Coronary artery (tissue), 2 donors: ENCODE measurements around the gene HDAC11.

Experiments
- DNase-seq: peaks from one replicate; pipeline ENCODE4 v3.0.0-alpha.2; 2017; ENCODE audit warnings: low spot score
- H3K27ac ChIP-seq, 2 donors: fragments of 200-600 bp; sonication (generic); one replicate each; pipeline ENCODE4 v1.5.1; 2016 to 2019
- H3K4me3 ChIP-seq: fragments of 200-600 bp; sonication (generic); 2 replicates; pipeline ENCODE4 v1.5.1; 2016; ENCODE audit warnings: mild to moderate bottlenecking, moderate library complexity
- TF ChIP-seq, protein P1 (sequence below): fragments of 200-600 bp; sonication (generic); IDR thresholded peaks from one replicate; pipeline ENCODE4 v1.5.1; 2019; ENCODE audit warnings: antibody characterized with exemption

HDAC11 gene

DNA sequence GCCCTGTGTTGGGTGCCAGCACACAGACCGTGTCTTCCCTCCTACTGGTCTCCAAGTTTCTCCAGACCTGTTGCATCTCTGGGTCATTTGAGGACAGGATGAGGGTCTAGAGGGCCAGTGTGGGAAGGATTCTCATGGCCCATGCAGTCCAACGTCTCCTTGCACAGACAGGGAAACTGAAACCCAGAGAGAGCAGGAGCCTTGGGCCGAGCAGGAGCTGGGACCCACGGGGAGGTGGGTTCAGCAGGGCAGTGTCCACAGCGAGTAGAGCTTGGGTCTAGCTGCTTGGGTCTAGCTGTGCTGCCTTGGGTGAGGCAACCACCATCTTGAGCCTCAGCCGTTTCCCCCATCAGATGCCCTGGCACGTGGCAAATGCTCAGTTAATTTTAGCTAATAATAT lies 32.3 kb downstream of the HDAC11 start:
- TF ChIP-seq, protein P1, sequence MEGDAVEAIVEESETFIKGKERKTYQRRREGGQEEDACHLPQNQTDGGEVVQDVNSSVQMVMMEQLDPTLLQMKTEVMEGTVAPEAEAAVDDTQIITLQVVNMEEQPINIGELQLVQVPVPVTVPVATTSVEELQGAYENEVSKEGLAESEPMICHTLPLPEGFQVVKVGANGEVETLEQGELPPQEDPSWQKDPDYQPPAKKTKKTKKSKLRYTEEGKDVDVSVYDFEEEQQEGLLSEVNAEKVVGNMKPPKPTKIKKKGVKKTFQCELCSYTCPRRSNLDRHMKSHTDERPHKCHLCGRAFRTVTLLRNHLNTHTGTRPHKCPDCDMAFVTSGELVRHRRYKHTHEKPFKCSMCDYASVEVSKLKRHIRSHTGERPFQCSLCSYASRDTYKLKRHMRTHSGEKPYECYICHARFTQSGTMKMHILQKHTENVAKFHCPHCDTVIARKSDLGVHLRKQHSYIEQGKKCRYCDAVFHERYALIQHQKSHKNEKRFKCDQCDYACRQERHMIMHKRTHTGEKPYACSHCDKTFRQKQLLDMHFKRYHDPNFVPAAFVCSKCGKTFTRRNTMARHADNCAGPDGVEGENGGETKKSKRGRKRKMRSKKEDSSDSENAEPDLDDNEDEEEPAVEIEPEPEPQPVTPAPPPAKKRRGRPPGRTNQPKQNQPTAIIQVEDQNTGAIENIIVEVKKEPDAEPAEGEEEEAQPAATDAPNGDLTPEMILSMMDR: no peak
- no peak for DNase-seq
- Histone ChIP-seq H3K4me3 (no peak overlapping the region), H3K27ac (peak overlapping the region in 1 of 2 donors; percentile 60)

DNA sequence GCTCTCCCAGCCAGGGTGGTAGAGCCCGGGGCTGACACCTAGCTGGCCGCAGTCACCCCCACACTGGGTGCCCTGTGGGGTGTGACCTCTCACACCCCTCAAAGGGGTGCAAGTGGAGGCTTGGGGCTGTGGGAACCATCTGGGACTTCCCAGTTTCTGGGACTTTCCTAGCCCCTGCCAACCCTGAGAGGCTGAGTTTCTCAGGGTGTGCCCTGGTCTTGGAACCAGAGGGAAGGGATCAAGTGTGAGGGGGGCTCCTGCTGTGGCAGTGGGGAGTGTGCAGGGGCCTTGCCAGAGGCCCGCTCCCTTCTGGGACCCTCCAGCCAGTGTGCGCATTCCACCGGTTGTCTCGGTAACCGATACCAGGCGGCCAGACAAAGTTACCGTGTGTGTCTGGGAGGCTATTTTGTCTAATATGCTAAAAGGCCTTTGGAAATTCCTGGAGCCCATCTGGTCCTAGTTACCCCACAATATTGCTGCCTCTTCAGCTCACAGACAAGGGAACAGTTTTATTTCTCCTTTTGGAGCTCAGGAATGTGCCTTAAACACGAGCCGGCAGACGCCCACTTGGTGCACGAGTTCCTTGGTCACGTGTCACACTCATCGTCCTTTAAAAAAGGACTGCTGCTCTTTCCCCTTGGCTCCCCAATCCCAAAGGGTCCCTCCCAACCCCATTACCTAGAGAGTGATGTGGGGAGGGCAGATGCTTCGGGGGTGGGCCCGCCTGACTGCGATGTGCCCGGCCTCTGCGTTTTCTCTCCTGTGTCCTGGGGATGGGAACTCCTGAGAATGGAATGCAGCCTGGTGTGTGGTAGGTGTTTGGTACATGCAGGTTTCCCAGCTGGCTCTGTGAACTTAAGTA lies 33.2 kb downstream of the HDAC11 start:
- TF ChIP-seq, protein P1: no peak
- peak overlapping the region; percentile 54 to 60 for H3K27ac ChIP-seq
- no peak overlapping the region for H3K4me3 ChIP-seq
- no peak for DNase-seq

DNA sequence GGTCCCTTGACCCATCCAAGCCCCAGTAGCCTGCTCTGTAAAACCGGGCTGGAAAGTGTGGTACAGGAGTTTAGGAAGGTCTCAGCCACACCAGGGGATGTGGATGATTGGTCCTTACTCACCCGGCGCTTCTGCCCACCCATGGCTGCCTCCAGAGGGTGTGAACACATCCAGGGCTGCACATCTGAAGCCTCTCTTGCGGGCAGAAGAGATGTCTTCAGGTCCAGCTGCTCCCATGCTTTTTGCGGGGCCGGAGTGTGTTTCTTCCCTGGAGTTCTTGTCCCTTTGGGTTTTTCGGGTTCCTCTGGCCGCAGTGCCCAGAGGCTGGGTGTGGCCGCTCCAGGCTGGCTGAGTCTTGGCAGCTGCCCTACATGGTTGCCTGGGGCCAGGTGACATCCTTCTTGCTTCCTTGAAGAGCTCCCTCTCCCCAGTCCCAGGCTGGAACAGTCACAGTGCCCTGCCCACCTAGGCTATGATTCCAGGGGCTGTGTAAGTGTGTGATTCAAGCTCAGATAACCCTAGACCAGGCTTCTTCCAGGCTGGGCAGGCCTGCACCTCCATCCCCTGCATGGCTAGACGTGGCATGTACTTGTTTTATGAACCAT lies 33.9 kb downstream of the HDAC11 start:
- no peak overlapping the region for H3K4me3 ChIP-seq
- H3K27ac ChIP-seq: peak overlapping the region; percentile 54 to 60
- TF ChIP-seq, protein P1: no peak
- DNase-seq: no peak

DNA sequence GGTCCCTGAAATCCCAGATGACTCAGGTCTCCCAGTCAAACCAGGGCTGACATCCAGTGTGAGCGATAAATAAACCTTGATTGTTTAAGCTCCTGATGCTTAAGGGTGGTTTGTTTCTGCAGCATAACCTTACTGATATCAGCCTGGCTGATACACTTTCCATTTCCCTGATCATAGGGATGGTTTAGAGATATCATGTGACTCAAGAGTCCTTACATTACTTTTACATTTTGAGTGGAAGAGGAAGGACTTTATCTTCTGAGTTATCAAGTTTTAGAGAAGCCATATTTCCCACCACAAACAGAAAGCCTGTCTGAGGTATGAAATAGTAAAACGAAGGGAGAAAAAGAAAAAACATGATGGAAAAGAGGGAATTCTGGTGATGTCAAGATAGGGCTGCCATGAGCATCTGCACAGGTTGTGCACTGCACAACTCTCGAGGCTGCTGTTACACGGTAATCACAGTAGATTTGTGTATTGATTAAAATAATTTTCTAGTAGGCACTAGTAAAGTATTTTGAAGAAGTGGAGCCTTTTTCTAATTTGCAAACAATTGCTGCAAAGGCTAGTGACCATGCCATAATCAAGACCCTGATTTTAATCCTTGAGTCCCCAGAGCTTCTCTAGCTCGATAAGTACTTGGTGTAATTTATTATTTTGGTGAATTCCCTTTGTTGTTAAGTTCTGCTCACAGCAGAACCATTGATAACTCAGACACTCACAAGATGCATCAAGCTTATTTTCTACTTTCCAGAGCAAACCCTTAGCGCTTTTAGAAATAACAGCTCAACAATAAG lies 34.7 kb downstream of the HDAC11 start:
- Histone ChIP-seq H3K27ac (peak overlapping the region in 1 of 2 donors; percentile 80), H3K4me3 (no peak overlapping the region)
- TF ChIP-seq, protein P1: no peak
- no peak for DNase-seq

DNA sequence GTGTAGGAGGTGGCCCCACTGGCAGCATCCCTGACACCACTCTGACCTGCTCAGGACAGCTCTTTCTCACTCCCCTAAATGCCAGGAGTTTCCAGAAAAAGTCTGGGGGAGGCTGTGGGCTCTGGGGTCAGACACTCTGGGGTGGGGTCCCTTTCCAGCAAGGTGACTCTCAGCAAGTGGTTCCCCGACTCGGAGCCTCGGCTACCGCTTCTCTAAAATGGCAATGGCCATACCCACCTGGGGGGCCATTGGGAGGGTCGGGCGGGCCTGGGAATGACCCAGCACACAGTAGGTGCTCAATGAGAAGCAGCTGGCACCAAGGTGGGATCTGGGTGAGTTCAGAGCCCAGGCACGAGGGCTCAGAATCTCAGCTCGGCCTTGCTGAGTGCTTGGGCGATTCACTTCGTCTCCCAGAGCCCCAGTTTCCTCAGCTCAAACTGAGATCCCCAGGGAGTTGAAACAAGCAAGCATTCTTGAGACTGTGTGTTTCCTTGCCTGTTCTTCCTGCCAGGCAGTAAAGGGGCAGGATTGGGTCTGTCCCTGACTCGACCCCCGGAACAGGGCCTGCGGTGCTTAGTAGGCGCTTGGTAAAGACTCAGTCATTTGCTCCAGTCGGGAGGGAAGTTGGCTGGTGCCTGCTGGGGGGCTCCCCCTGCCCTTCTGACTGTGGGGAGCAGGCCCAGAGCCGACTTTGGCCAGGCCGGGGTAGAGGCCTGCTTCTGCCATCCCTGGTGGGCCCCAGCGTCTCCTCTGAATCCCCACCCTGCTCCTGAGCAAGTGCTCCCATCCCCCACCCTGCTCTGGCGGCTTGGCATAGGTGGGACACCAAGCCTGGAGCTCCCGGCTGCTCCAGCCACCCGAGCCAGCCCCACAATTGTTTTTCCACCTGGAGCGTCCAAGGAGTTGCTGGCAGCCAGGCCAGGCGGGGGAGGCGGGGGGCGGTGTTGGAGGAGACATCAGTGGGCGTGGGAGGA lies 36.0 kb downstream of the HDAC11 start:
- DNase-seq: no peak
- Histone ChIP-seq H3K27ac (peak overlapping the region; percentile 4 to 80), H3K4me3 (no peak overlapping the region)

DNA sequence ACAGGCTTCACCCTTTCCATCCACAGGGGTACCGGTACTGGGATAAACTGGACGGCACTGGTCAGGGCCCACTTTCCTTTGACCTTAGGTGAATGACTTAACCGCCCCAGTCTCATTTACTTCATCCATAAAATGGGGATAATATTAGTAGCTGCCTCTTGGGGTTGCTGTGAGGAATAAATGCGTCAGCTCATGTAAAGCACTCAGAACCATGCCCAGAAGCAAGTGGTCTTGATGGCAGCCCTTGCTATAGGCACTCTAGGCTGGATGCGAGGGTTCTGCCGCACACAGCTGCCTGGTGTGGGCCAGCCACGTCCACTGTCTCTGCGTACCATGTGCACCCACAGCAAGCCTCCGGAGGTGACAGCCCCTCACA lies 36.6 kb downstream of the HDAC11 start:
- DNase-seq: no peak
- H3K4me3 ChIP-seq: no peak overlapping the region
- peak overlapping the region; percentile 4 to 80 for H3K27ac ChIP-seq
- TF ChIP-seq, protein P1: no peak

More for the DNA sequence above, 36.0 kb downstream of the HDAC11 start:
- TF ChIP-seq, protein P1: no peak
